HAP-1 (cell line): Measurements from ENCODE around the gene ZFPM1.

Experiments used
- DNase-seq, 2 experiments: peaks; one replicate each; pipeline ENCODE4 v3.0.0-alpha.2; 2016 to 2020; ENCODE audit warnings: low spot score in 2 of 2
- H3K27me3 ChIP-seq: fragments of 250-450 bp; sonication (Bioruptor Pico); 2 replicates; pipeline ENCODE4 v1.5.1; 2020; ENCODE audit warnings: low read depth, mild to moderate bottlenecking, moderate library complexity
- H3K36me3 ChIP-seq: fragments of 250-450 bp; sonication (Bioruptor Pico); replicated peaks from 2 replicates; pipeline ENCODE4 v1.5.1; 2020; ENCODE audit warnings: mild to moderate bottlenecking
- H3K4me1 ChIP-seq: fragments of 250-450 bp; sonication (Bioruptor Pico); 2 replicates; pipeline ENCODE4 v1.5.1; 2020; ENCODE audit warnings: mild to moderate bottlenecking
- H3K4me3 ChIP-seq: fragments of 250-450 bp; sonication (Bioruptor Pico); 2 replicates; pipeline ENCODE4 v1.5.1; 2020; ENCODE audit warnings: mild to moderate bottlenecking, moderate library complexity
- H3K9me3 ChIP-seq: fragments of 250-450 bp; sonication (Bioruptor Pico); 2 replicates; pipeline ENCODE4 v1.5.1; 2020; ENCODE audit warnings: mild to moderate bottlenecking, moderate library complexity
- in situ Hi-C: fragments of 300-500 bp; cut with MboI; formaldehyde crosslinking; loops from 3 replicates; pipeline ENCODE4 v1.14.3; 2020; ENCODE audit warnings: low sequenced_read_pairs, inconsistent platforms, mixed read lengths

ZFPM1 gene

GRCh38 chr16:88526008-88526905 is 73.2 kb downstream of the ZFPM1 start:
- Histone ChIP-seq H3K4me1 (no peaks in the 10 kb centered on the region), H3K9me3 (no peaks in the 10 kb centered on the region), H3K27me3 (no peaks in the 10 kb centered on the region), H3K4me3 (no peak overlapping the region), H3K36me3 (no peaks in the 10 kb centered on the region)
- DNase-seq = no peak
- in situ Hi-C loops = loop anchor here (5.0 kb wide), 1 partner anchor 84 kb away; no protein-coding TSS in a partner anchor

GRCh38 chr16:88526906-88527185 is 73.8 kb downstream of the ZFPM1 start:
- Histone ChIP-seq H3K36me3 (no peaks in the 10 kb centered on the region), H3K4me3 (no peak overlapping the region), H3K27me3 (no peaks in the 10 kb centered on the region), H3K4me1 (no peaks in the 10 kb centered on the region), H3K9me3 (no peaks in the 10 kb centered on the region)
- in situ Hi-C loops = loop anchor here (5.0 kb wide), 1 partner anchor 85 kb away; no protein-coding TSS in a partner anchor
- DNase-seq = no peak

- in situ Hi-C loops = loop anchor here (5.0 kb wide), 1 partner anchor 85 kb away; no protein-coding TSS in a partner anchor
- no peak overlapping the region for H3K4me3 ChIP-seq
- peak; percentile 10 to 75 for DNase-seq
- no peaks in the 10 kb centered on the region for H3K27me3 ChIP-seq
- no peaks in the 10 kb centered on the region for H3K36me3 ChIP-seq
- H3K4me1 ChIP-seq = no peaks in the 10 kb centered on the region
- H3K9me3 ChIP-seq = no peaks in the 10 kb centered on the region
These were observed 74.3 kb downstream of the ZFPM1 start for GRCh38 chr16:88527186-88527936.

- DNase-seq = no peak
- in situ Hi-C loops = loop anchor here (5.0 kb wide), 1 partner anchor 86 kb away; no protein-coding TSS in a partner anchor
- H3K4me1 ChIP-seq = no peaks in the 10 kb centered on the region
- H3K36me3 ChIP-seq = no peaks in the 10 kb centered on the region
- no peaks in the 10 kb centered on the region for H3K9me3 ChIP-seq
- H3K27me3 ChIP-seq = no peaks in the 10 kb centered on the region
- no peak overlapping the region for H3K4me3 ChIP-seq
These were observed 75.1 kb downstream of the ZFPM1 start for GRCh38 chr16:88527937-88528743.

GRCh38 chr16:88528902-88529318 is 75.8 kb downstream of the ZFPM1 start:
- H3K4me1 ChIP-seq = no peaks in the 10 kb centered on the region
- no peak overlapping the region for H3K4me3 ChIP-seq
- no peak for DNase-seq
- H3K36me3 ChIP-seq = no peaks in the 10 kb centered on the region
- in situ Hi-C loops = loop anchor here (5.0 kb wide), 1 partner anchor 87 kb away; no protein-coding TSS in a partner anchor
- H3K9me3 ChIP-seq = no peaks in the 10 kb centered on the region
- no peaks in the 10 kb centered on the region for H3K27me3 ChIP-seq

GRCh38 chr16:88529596-88529995 is 76.5 kb downstream of the ZFPM1 start:
- Histone ChIP-seq H3K4me1 (no peaks in the 10 kb centered on the region), H3K36me3 (no peaks in the 10 kb centered on the region), H3K27me3 (no peaks in the 10 kb centered on the region), H3K9me3 (no peaks in the 10 kb centered on the region), H3K4me3 (no peak overlapping the region)
- no peak for DNase-seq
- in situ Hi-C loops = loop anchor here (5.0 kb wide), 1 partner anchor 87 kb away; no protein-coding TSS in a partner anchor

- Histone ChIP-seq H3K27me3 (no peaks in the 10 kb centered on the region), H3K4me3 (no peak overlapping the region), H3K36me3 (no peaks in the 10 kb centered on the region), H3K4me1 (no peaks in the 10 kb centered on the region), H3K9me3 (no peaks in the 10 kb centered on the region)
- in situ Hi-C loops = no loop called here
- DNase-seq = no peak
These were observed 77.2 kb downstream of the ZFPM1 start for GRCh38 chr16:88530051-88530857.

GRCh38 chr16:88530858-88531203 is 77.8 kb downstream of the ZFPM1 start:
- Histone ChIP-seq H3K36me3 (no peaks in the 10 kb centered on the region), H3K4me1 (no peaks in the 10 kb centered on the region), H3K4me3 (no peak overlapping the region), H3K27me3 (no peaks in the 10 kb centered on the region), H3K9me3 (no peaks in the 10 kb centered on the region)
- in situ Hi-C loops = no loop called here
- DNase-seq = no peak

- Histone ChIP-seq H3K4me3 (no peak overlapping the region), H3K4me1 (no peaks in the 10 kb centered on the region), H3K27me3 (no peaks in the 10 kb centered on the region), H3K36me3 (no peaks in the 10 kb centered on the region), H3K9me3 (no peaks in the 10 kb centered on the region)
- in situ Hi-C loops = no loop called here
- no peak for DNase-seq
These were observed 78.3 kb downstream of the ZFPM1 start for GRCh38 chr16:88531346-88531745.

GRCh38 chr16:88531931-88532433 is 78.9 kb downstream of the ZFPM1 start:
- in situ Hi-C loops = no loop called here
- Histone ChIP-seq H3K4me1 (no peaks in the 10 kb centered on the region), H3K4me3 (no peak overlapping the region), H3K9me3 (no peaks in the 10 kb centered on the region), H3K27me3 (no peaks in the 10 kb centered on the region), H3K36me3 (no peaks in the 10 kb centered on the region)
- no peak for DNase-seq

GRCh38 chr16:88532434-88533241 is 79.6 kb downstream of the ZFPM1 start:
- no peaks in the 10 kb centered on the region for H3K9me3 ChIP-seq
- in situ Hi-C loops = no loop called here
- no peaks in the 10 kb centered on the region for H3K4me1 ChIP-seq
- DNase-seq = no peak
- H3K4me3 ChIP-seq = no peak overlapping the region
- no peaks in the 10 kb centered on the region; the same call in 1 of the 2 replicates for H3K27me3 ChIP-seq
- no peaks in the 10 kb centered on the region for H3K36me3 ChIP-seq

- Histone ChIP-seq H3K4me1 (no peaks in the 10 kb centered on the region), H3K9me3 (no peaks in the 10 kb centered on the region), H3K36me3 (no peaks in the 10 kb centered on the region), H3K27me3 (peaks cover 3% of the 10 kb centered on the region; the same call in 1 of the 2 replicates), H3K4me3 (no peak overlapping the region)
- in situ Hi-C loops = no loop called here
- no peak for DNase-seq
These were observed 80.4 kb downstream of the ZFPM1 start for GRCh38 chr16:88533381-88533917.
